ENCODE measurements around the gene CKAP2L. TPM values are rescaled to one million over a fixed set of nuclear protein-coding genes. Genes with fewer than 3 reads are reported as not detected.
A peak's percentile ranks its signal among the peaks of the same experiment; 100 is the strongest.

The CKAP2L gene
- total and polyA plus RNA-seq, 2 experiments from 2014 or later, result 6.6 to 10.9 TPM

DNA sequence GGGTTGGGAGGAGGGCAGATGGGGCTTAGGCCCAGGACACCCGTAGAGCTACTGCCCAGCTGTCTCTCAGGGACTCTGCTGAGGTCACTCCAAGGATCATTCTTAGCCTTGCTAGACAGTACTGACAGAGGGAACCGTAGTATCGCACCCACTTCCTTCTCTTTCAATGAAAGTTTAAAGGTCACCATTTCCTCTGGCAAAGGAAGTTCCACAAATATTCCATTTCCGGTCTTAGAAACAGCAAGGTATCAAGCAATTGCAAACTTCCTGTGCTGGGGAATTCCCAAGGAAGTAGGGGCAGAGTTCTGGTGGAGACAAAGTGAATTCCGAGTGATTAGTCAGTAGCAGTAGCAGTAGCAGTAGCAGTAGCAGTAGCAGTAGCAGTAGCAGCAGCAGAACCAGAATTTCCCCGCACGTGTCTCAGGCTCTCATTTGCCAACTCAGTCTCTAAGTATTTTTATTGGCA, 47.5 kb upstream of the CKAP2L start:
- no peaks in the 10 kb centered on the region for H4K20me1 ChIP-seq (ENCODE audit: insufficient read depth)
- DNase-seq, result peak; percentile 74
- no peak overlapping the region for H3K9ac ChIP-seq
- WGBS, 2 experiments (ENCODE audit: low coverage in 1 of 2, low lambda C conversion rate in 2 of 2, missing lambda C conversion rate in 2 of 2), result 25 to 32% methylated on average over 7 of the region's 7 CpGs
- peaks cover 19% of the 10 kb centered on the region for H3K4me1 ChIP-seq (ENCODE audit: insufficient read depth)
- H3K36me3 ChIP-seq (ENCODE audit: low read depth), result no peaks in the 10 kb centered on the region
- TF ChIP-seq EZH2 (IDR thresholded peaks at IDR 0.05; ENCODE audit: insufficient read depth, poor library complexity, severe bottlenecking) (no peak), EZH2phosphoT487 (IDR thresholded peaks at IDR 0.05; ENCODE audit: insufficient read depth, low read depth) (peak; percentile 95)
- no peak overlapping the region for H3K4me3 ChIP-seq
- no peaks in the 10 kb centered on the region for H3K79me2 ChIP-seq (ENCODE audit: insufficient read depth)
- H3K4me2 ChIP-seq (ENCODE audit: unreplicated experiment), result peak overlapping the region; percentile 30
- H3K9me3 ChIP-seq (ENCODE audit: low read depth), result no peaks in the 10 kb centered on the region
- H3K27me3 ChIP-seq (replicated peaks; ENCODE audit: insufficient read depth), result no peaks in the 10 kb centered on the region
- in situ Hi-C loops (cut with MboI), result no loop called here
- H3K27ac ChIP-seq, result peak overlapping the region; percentile 44
- peaks cover 11% of the 10 kb centered on the region for H3F3A ChIP-seq (ENCODE audit: insufficient read depth)
- H2AFZ ChIP-seq, result peak overlapping the region; percentile 83
- H3K9me2 ChIP-seq (ENCODE audit: insufficient read depth), result no peaks in the 10 kb centered on the region

DNA sequence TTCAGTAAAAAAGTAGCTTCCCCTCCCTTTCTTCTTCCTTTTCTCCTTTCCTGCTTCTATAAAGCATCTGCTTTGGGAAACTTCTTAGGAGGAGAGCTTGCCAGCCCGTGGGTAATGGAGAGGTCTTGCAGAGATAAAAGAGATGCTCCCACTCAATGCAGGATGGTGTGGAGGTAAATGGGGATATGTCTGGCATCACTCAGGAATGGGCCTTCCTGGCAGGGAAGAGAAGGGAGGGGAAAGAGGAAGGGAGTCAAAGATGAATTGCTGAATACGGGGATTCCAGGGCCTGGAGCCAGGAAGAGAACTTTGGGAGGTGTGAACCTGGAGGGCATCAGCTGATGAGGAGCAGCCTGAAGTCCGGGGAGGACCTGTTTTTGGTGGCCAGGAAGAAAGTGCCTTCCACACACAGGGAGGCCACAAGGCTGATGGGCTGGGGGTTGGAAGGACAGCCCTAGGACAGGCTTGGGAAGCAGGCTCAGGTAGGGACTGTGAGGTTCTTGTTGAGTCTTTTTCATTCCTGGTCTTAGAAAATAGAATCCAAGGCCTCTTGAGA, 46.9 kb upstream of the CKAP2L start:
- in situ Hi-C loops (cut with MboI), result no loop called here
- Histone ChIP-seq H3K4me3 (no peak overlapping the region), H3K79me2 (ENCODE audit: insufficient read depth) (no peaks in the 10 kb centered on the region), H3K9me2 (ENCODE audit: insufficient read depth) (no peaks in the 10 kb centered on the region), H3K27me3 (replicated peaks; ENCODE audit: insufficient read depth) (no peaks in the 10 kb centered on the region), H3K27ac (peak overlapping the region; percentile 44), H3F3A (ENCODE audit: insufficient read depth) (peaks cover 11% of the 10 kb centered on the region), H3K9me3 (ENCODE audit: low read depth) (no peaks in the 10 kb centered on the region), H3K9ac (no peak overlapping the region), H4K20me1 (ENCODE audit: insufficient read depth) (no peaks in the 10 kb centered on the region), H3K4me1 (ENCODE audit: insufficient read depth) (peaks cover 19% of the 10 kb centered on the region), H3K4me2 (ENCODE audit: unreplicated experiment) (peak overlapping the region; percentile 30), H2AFZ (peak overlapping the region; percentile 83), H3K36me3 (ENCODE audit: low read depth) (no peaks in the 10 kb centered on the region)
- WGBS, 2 experiments (ENCODE audit: low coverage in 1 of 2, low lambda C conversion rate in 2 of 2, missing lambda C conversion rate in 2 of 2), result 50 to 51% methylated on average over 3 of the region's 3 CpGs
- no peak for DNase-seq
- TF ChIP-seq EZH2 (IDR thresholded peaks at IDR 0.05; ENCODE audit: insufficient read depth, poor library complexity, severe bottlenecking), result no peak
- TF ChIP-seq EZH2phosphoT487 (IDR thresholded peaks at IDR 0.05; ENCODE audit: insufficient read depth, low read depth), result no peak

DNA sequence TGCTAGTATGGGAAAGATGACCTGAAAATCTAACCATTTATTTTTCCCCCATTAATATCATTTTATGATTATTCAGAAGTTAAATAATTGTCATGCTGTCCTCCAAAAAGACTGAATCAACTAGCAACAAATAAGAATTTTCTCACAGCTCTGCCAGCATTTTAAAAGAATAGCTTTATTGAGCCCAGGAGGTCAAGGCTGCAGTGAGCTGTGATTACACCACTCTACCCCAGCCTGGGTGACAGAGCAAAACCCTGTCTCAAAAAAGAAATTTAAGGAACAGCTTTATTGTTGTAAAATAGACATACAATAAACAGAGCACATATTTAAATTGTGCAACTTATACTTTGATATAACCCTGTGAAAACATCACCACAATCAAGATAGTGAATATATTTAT, 44.7 kb upstream of the CKAP2L start:
- Histone ChIP-seq H3K4me3 (no peak overlapping the region), H3K27ac (no peak overlapping the region), H3K36me3 (ENCODE audit: low read depth) (no peaks in the 10 kb centered on the region), H3K4me2 (ENCODE audit: unreplicated experiment) (no peak overlapping the region), H3K9me3 (ENCODE audit: low read depth) (no peaks in the 10 kb centered on the region), H2AFZ (no peak overlapping the region), H4K20me1 (ENCODE audit: insufficient read depth) (no peaks in the 10 kb centered on the region), H3K9ac (no peak overlapping the region), H3K79me2 (ENCODE audit: insufficient read depth) (no peaks in the 10 kb centered on the region), H3K27me3 (replicated peaks; ENCODE audit: insufficient read depth) (no peaks in the 10 kb centered on the region), H3K4me1 (ENCODE audit: insufficient read depth) (peaks cover 13% of the 10 kb centered on the region), H3K9me2 (ENCODE audit: insufficient read depth) (no peaks in the 10 kb centered on the region), H3F3A (ENCODE audit: insufficient read depth) (peaks cover 15% of the 10 kb centered on the region)
- no peak for TF ChIP-seq EZH2 (IDR thresholded peaks at IDR 0.05; ENCODE audit: insufficient read depth, poor library complexity, severe bottlenecking)
- TF ChIP-seq EZH2phosphoT487 (IDR thresholded peaks at IDR 0.05; ENCODE audit: insufficient read depth, low read depth), result no peak
- in situ Hi-C loops (cut with MboI), result no loop called here
- no peak for DNase-seq

DNA sequence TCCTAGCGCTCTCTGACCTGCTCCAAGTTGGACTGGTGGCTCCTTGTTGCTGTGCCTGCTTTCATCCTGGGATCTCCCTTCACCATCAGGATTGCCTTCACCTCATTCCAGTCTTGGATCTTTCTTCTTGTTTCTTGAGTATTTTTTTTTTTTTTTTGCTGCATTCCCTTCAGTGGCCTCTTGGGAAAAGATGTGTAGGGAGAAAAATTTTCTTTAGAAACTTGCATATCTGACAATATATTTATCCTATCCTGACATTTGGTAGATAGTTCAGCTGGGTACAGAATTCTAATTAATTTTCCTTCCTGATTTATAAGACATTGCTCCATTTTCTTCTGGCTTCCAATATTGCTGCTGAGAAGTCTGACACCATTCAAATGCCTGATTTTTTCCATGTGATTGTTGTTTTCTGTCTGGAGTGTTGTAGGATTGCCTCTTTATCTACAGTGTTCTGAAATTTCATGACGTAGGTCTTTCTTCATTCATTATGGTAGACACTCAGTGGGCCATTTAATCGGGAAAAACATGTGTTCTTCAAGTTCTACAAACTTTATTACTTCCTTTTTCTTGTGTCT, 42.9 kb upstream of the CKAP2L start:
- H3K27me3 ChIP-seq (replicated peaks; ENCODE audit: insufficient read depth), result no peaks in the 10 kb centered on the region
- H3K9ac ChIP-seq, result no peak overlapping the region
- in situ Hi-C loops (cut with MboI), result no loop called here
- peaks cover 11% of the 10 kb centered on the region for H3F3A ChIP-seq (ENCODE audit: insufficient read depth)
- H3K4me1 ChIP-seq (ENCODE audit: insufficient read depth), result peaks cover 8% of the 10 kb centered on the region
- no peak overlapping the region for H3K27ac ChIP-seq
- no peak overlapping the region for H2AFZ ChIP-seq
- H3K4me3 ChIP-seq, result no peak overlapping the region
- no peak overlapping the region for H3K4me2 ChIP-seq (ENCODE audit: unreplicated experiment)
- H3K36me3 ChIP-seq (ENCODE audit: low read depth), result no peaks in the 10 kb centered on the region
- H4K20me1 ChIP-seq (ENCODE audit: insufficient read depth), result no peaks in the 10 kb centered on the region
- no peaks in the 10 kb centered on the region for H3K9me2 ChIP-seq (ENCODE audit: insufficient read depth)
- no peak for DNase-seq
- TF ChIP-seq EZH2 (IDR thresholded peaks at IDR 0.05; ENCODE audit: insufficient read depth, poor library complexity, severe bottlenecking) (no peak), EZH2phosphoT487 (IDR thresholded peaks at IDR 0.05; ENCODE audit: insufficient read depth, low read depth) (no peak)
- no peaks in the 10 kb centered on the region for H3K9me3 ChIP-seq (ENCODE audit: low read depth)
- no peaks in the 10 kb centered on the region for H3K79me2 ChIP-seq (ENCODE audit: insufficient read depth)
- 57 to 68% methylated on average over 3 of the region's 3 CpGs for WGBS, 2 experiments (ENCODE audit: low coverage in 1 of 2, low lambda C conversion rate in 2 of 2, missing lambda C conversion rate in 2 of 2)

All from GM23248 (cell line).